Lung (tissue), 12 donors: Measurements from ENCODE around the gene DDX41. TPM values are rescaled to one million over a fixed set of nuclear protein-coding genes. Genes with fewer than 3 reads are reported as not detected.

Experiments
- ATAC-seq: fragments of 200-7000 bp; cut with Tn5 transposase; one replicate; pipeline ENCODE4 v1.9.1; 2020; ENCODE audit warnings: moderate number of reproducible peaks; ENCODE audit not compliant: insufficient read depth, low FRiP score
- DNase-seq, 3 donors: peaks; one replicate each; pipeline ENCODE4 v3.0.0-alpha.2; 2013 to 2017
- H3K27ac ChIP-seq, 2 donors: one replicate each; pipeline ENCODE4 v1.5.1; 2013; ENCODE audit warnings: mild to moderate bottlenecking in 2 of 2, moderate library complexity in 2 of 2, control low read depth in 1 of 2, inconsistent platforms in 1 of 2, low read depth in 1 of 2, low read length in 1 of 2
- H3K27me3 ChIP-seq, 3 donors: one replicate each; pipeline ENCODE4 v1.5.1; 2013; ENCODE audit warnings: low read length in 2 of 3; ENCODE audit not compliant: control insufficient read depth in 3 of 3, insufficient read depth in 3 of 3
- H3K36me3 ChIP-seq, 4 donors: one replicate each; pipeline ENCODE4 v1.5.1; 2013; ENCODE audit warnings: low read length in 4 of 4, mild to moderate bottlenecking in 1 of 4, moderate library complexity in 1 of 4; ENCODE audit not compliant: control insufficient read depth in 4 of 4, insufficient read depth in 4 of 4
- H3K4me1 ChIP-seq, 5 donors: one replicate each; pipeline ENCODE4 v1.5.1; 2013; ENCODE audit warnings: low read length in 5 of 5, mild to moderate bottlenecking in 2 of 5, moderate library complexity in 1 of 5; ENCODE audit not compliant: control insufficient read depth in 5 of 5, insufficient read depth in 5 of 5
- H3K4me3 ChIP-seq: one replicate; pipeline ENCODE4 v1.5.1; 2013; ENCODE audit warnings: mild to moderate bottlenecking, control low read depth, moderate library complexity
- H3K9ac ChIP-seq, 2 donors: one replicate each; pipeline ENCODE4 v1.5.1; 2013; ENCODE audit warnings: low read length in 2 of 2, control low read depth in 1 of 2; ENCODE audit not compliant: insufficient read depth in 1 of 2
- H3K9me3 ChIP-seq, 4 donors: one replicate each; pipeline ENCODE4 v1.5.1; 2013; ENCODE audit warnings: low read length in 3 of 4, mild to moderate bottlenecking in 1 of 4, moderate library complexity in 1 of 4; ENCODE audit not compliant: control insufficient read depth in 4 of 4, insufficient read depth in 3 of 4
- WGBS, 2 donors: extraction: QIAGEN DNeasy Blood & Tissue Kit; methylation state at CpG; one replicate each; pipeline ENCODE4 v1.1.7; 2013; 5-methylcytosine and 5-hydroxymethylcytosine counted together
- polyA plus RNA-seq, 2 donors: library from polyadenylated mRNA; stranded (reverse); fragments of 200-250 nt; gene quantifications; one replicate each; pipeline ENCODE4 v1.2.1, GENCODE V29; 2013
- total RNA-seq, 2 donors: library from RNA; depleted of rRNA in 1 of 2; stranded (reverse); fragments of >200 nt in 1 of 2; gene quantifications; one replicate each; pipeline ENCODE4 v1.2.1, GENCODE V29; 2014 to 2021
- TF ChIP-seq, protein P1 (sequence below): IDR thresholded peaks from 2 replicates; pipeline ENCODE4 v1.5.1; 2012; ENCODE audit warnings: mild to moderate bottlenecking; ENCODE audit errors: control extremely low read depth, extremely low read depth
- donor health status: control.
- donor health status: control.
- donor health status: Bipolar disorder and iron deficiency.
- donor health status: healthy.
- donor health status: DM: yes; HTN: yes; CAD: no.

DDX41 gene
- total and polyA plus RNA-seq, 4 donors = 63.2 to 110 (median 73.6) TPM

- H3K9me3 ChIP-seq = no peaks in the 10 kb centered on the region
- no peak overlapping the region for H3K9ac ChIP-seq
- whole genome bisulfite sequencing, 2 donors = 69 to 87% methylated on average over 7 of the region's 7 CpGs
- H3K27ac ChIP-seq = no peak overlapping the region
- DNase-seq (no peak), ATAC-seq (no peak)
- TF ChIP-seq, protein P1, sequence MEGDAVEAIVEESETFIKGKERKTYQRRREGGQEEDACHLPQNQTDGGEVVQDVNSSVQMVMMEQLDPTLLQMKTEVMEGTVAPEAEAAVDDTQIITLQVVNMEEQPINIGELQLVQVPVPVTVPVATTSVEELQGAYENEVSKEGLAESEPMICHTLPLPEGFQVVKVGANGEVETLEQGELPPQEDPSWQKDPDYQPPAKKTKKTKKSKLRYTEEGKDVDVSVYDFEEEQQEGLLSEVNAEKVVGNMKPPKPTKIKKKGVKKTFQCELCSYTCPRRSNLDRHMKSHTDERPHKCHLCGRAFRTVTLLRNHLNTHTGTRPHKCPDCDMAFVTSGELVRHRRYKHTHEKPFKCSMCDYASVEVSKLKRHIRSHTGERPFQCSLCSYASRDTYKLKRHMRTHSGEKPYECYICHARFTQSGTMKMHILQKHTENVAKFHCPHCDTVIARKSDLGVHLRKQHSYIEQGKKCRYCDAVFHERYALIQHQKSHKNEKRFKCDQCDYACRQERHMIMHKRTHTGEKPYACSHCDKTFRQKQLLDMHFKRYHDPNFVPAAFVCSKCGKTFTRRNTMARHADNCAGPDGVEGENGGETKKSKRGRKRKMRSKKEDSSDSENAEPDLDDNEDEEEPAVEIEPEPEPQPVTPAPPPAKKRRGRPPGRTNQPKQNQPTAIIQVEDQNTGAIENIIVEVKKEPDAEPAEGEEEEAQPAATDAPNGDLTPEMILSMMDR = no peak
- peaks cover 5 to 38% (median 21%) of the 10 kb centered on the region in 4 donors for H3K36me3 ChIP-seq
- H3K4me3 ChIP-seq = no peak overlapping the region
- H3K27me3 ChIP-seq = no peaks in the 10 kb centered on the region
- peaks cover 6 to 37% (median 21%) of the 10 kb centered on the region in 5 donors for H3K4me1 ChIP-seq
Observed at GRCh38 chr5:177492841-177493240, 23.9 kb downstream of the DDX41 start.

DNA sequence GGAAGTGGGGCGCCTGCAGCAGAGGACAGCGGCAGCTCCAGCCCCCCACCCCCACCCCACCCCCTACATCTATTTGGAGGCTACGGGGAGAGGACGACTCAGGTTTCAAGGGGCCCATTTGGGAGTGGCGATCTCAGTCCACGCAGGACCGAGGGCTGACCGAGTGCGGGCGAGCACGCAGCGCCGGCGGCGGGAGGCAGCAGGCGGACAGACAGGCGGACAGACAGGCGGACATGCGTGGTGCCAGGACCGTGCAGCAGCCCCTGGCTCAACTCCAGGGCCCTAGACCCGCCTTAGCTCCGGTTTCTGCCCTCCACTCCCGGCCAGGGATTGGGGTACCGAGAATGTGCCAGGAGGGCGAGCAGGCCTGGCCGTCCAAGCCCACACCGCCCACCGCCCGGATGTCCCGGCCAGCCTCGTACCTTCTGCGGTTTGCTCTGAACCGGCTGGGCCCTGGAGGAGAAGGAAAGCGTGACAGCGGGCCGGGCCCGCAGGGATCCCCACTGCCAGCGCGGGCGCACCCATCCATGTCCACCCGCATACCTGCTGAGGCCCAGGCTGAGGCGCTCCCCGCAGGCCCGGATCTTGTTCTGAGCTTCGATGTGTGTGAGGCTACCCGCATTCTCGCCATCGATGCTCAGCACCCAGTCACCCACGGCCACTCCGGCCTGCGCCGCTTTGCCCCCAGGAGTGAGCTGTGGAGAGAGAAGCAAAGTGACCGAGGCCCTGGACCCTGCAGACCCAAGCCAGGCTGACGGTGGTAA is 24.6 kb downstream of the DDX41 start:
- Histone ChIP-seq H3K4me3 (no peak overlapping the region), H3K4me1 (peaks cover 6 to 36% (median 21%) of the 10 kb centered on the region in 5 donors), H3K36me3 (peaks cover 5 to 44% (median 24%) of the 10 kb centered on the region in 4 donors), H3K9ac (no peak overlapping the region), H3K9me3 (peaks cover 0 to 1% (median 0%) of the 10 kb centered on the region in 4 donors), H3K27ac (no peak overlapping the region), H3K27me3 (no peaks in the 10 kb centered on the region)
- DNase-seq (no peak), ATAC-seq (no peak)
- WGBS, 2 donors = 95 to 98% methylated on average over 53 to 54 of the region's 54 CpGs
- TF ChIP-seq, protein P1 = no peak

DNA sequence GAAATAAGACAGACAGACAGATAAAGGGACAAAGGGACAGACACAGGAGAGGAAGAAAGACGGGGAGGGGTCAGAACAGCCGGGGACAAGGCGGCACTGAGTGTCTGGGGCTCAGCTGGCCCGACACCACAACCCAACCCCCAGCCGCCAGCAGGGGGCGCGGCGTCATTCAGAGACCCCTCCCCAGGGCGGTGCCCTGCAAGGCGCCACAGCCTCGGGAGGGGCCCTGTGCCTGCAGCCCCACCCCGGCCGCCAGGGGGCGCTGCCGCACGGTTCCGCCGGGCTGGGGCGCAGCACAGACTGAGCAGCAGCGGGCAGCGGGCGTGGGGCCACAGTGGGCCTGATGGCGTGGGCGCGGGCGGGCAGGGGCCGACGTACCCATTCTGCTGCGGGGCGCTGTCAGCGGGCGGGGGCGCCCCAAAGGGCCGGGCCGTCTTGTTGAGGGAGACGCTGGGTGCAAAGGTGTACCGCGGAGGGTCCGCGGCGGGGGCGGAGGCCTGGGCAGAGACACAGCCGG is 25.3 kb downstream of the DDX41 start:
- peaks cover 0 to 3% (median 0%) of the 10 kb centered on the region in 4 donors for H3K9me3 ChIP-seq
- WGBS, 2 donors = 74 to 80% methylated on average over 42 to 43 of the region's 43 CpGs
- H3K4me3 ChIP-seq = no peak overlapping the region
- no peak for ATAC-seq
- DNase-seq = peak; percentile 44 to 71 (median 51)
- peaks cover 5 to 45% (median 25%) of the 10 kb centered on the region in 4 donors for H3K36me3 ChIP-seq
- TF ChIP-seq, protein P1 = no peak
- H3K27ac ChIP-seq = no peak overlapping the region
- no peak overlapping the region for H3K9ac ChIP-seq
- peaks cover 6 to 35% (median 21%) of the 10 kb centered on the region in 5 donors for H3K4me1 ChIP-seq
- no peaks in the 10 kb centered on the region for H3K27me3 ChIP-seq
